ENCODE results near the gene RAB8A.

Gene RAB8A

DNA sequence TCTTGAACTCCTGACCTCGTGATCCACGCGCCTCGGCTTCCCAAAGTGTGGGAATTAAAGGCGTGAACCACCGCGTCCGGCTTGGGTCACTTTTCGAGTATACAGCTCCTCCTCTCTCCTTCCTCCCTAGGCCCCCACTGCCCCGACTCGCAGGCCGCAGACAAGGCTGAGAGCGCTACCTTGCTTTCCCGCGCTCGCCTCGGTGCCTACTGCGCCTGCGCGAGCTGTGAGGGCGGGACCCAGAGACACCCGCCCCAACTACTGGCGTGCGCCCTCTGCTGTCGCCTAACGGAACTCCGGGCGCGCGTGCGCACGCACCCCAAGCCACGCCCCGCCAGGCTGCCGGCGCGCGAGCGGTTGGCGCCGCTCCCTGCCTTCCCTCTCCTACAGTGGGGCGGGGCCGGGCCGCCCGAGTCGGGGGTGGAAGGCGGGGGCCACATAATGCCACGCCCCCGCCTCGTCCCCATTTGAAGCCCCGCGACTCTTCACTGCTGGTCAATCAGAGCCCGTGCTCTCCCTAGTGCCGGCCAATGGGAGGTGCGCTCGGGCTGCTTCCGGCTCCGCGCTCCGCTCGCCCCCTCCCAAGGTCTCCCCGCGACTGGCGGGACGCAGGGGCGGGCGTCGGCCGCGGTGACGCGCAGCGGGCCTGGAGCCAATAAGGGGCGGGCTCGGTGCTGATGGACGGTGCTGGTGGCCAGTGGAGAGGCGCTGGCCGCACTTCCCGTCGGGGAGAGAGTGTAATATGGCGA, at the start of gene RAB8A:
TSS of gene RAB8A (plus strand) at position 730 of the 749 bp plus-strand sequence. CDS start at position 743, 13 bp downstream.
- DNase-seq: peak; percentile 99

DNA sequence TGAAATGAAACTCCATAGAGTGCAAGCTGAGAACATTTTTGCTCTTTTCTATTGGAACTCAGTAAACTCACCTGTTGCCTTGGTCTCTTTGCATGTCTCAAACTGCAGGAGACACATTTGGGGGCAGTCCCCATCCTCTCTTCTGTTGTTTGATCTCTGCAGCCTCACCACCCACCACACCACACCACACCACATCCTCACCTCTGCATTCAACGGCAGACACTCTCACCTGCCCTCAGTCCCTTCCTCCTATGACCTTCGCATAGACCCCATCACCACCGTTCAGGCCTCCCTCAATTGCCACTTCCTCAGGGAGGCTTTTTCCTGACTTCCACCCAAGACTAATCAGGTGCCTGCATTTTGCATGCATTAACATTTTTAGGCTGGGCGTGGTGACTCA, 49.7 kb upstream of the RAB8A start:
- no peak for DNase-seq

DNA sequence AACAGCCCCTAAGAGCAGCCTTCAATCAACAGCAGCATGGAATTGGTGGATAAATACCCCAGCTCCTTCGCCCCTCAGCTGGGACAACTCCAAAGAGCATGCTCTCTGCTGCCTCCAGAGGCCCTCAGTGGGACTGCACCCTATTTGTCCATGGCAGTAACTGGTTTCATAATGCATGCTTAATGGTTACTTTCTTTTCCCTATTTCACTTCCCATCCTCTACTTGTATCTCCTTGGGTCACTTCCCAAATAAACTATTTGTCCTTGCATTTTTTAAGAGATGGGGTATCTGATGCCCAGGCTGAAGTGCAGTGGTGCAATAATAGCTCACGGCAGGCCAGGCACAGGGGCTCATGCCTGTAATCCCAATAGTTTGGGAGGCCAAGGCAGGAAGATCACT, 48.9 kb upstream of the RAB8A start:
- DNase-seq: peak; percentile 61

GRCh38 chr19:16064209-16064889, 47.3 kb upstream of the RAB8A start:
- no peak for DNase-seq

DNA sequence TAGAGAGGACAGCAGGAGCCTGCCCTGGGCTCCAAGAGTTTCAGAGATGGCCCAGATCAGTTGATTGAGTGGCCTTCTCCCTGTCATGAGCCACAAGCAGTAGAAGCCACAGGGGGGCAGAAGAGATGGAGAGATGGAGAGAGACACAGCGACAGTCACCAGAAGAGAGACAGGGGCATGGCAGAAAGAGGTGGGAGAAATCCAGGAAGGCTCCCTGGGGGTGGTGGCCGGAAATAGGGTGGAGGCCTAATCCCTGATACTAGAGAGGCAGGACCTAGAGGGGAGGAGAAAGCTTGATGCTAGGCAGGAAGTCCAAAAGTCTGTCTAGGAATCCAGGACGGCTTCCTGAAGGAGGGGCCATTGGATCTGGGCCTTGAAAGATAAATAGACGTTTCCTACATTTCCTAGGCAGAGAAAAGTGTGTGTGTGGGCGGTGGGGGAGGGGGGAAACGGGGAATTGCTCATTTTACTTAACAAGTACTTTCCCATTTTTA, 45.0 kb upstream of the RAB8A start:
- no peak for DNase-seq

- no peak for DNase-seq
Observed at GRCh38 chr19:16067205-16067938, 44.3 kb upstream of the RAB8A start.

DNA sequence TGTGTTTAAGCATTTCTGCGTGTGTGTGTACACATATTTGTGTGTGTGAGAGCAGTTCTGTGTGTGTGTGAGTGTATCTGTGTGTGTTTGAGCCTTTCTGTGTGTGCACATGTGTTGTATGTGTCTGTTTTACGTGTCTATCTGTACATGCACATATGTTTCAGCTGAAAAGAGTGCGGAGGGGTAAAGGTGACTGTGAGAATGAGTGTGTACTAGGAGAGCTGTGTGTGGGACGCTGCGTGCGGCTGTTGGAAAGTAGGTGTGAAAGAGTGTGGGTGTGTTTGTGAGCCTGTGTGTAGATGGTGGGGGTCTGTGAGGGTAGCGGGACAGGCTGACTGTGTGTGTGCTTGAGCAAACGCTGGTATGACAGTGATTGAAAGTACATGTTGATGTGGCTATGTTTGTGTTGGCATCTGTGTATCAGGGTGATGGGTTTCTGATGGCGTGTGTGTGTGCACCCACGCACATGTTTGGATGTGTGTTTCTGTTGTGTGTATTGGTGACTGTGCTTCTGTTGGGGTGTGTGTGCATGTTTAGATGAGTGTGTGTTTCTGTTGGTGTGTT, 42.9 kb upstream of the RAB8A start:
- DNase-seq: no peak

DNA sequence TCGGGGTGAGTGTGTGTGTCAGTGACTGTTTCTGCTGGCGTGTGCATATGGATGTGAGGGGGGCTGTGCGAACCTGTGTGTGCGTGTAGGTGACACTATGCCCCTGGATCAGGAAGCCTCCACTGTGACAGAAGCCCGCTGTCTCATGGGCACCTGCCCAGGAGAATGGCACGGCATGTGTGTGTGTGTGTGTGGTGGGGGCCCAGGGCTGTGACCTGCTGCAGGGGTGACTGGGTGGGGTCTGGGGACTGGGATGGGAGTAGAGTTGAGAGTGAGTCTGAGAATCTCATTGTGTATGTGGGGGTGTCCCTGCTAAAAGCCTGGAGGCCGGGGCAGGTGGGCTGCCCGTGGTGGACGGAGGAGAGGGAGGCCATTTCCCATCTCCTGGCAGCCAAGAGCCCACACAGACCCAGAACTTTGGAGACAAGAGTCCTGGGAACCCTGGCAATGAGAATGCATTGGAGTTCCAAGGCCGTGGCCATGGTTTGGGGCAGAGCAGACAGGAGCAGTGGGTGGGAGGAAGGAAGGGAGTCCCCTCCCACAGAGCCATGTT, 41.8 kb upstream of the RAB8A start:
- no peak for DNase-seq

- DNase-seq: no peak
Observed at GRCh38 chr19:16070366-16070990, 41.2 kb upstream of the RAB8A start.

- DNase-seq: no peak
Observed at GRCh38 chr19:16071072-16071691, 40.5 kb upstream of the RAB8A start.

DNA sequence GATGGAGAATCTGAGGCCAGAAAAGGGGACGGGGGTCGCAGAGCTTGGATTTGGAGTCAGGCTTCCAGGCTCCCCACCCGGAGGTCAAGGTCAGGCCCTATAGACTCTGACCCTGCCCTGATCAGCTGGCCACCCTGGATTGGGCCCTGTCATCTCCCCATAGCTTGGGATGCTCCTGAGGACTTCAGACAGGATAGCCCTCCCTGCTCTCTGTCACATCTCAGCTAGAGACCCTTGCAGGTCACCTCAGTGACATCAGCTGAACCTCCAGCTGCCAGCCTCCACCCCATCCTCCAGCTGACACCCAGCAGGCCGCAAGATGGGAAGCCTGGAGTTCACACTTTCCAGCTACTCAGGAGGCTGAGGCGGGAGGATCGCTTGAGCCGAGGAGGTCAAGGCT, 38.2 kb upstream of the RAB8A start:
- no peak for DNase-seq

DNA sequence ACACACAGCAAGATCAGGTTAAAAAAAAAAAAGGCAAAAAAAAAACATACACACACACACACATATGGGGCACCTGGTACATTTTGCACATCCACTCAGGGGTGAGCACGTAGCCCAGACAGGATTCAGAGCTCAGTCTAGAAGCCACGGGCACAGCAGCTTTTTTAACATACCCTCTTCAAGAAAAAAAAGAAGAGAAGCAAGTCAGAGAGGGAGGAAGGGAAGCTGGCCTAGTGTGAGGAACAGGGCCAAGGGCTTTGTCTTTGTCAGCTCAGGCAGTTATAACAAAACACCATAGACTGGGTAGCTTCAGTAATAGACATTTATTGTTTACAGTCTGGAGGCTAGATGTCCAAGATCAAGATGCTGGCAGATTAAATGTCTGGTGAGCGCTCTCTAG, 37.7 kb upstream of the RAB8A start:
- DNase-seq: no peak

DNA sequence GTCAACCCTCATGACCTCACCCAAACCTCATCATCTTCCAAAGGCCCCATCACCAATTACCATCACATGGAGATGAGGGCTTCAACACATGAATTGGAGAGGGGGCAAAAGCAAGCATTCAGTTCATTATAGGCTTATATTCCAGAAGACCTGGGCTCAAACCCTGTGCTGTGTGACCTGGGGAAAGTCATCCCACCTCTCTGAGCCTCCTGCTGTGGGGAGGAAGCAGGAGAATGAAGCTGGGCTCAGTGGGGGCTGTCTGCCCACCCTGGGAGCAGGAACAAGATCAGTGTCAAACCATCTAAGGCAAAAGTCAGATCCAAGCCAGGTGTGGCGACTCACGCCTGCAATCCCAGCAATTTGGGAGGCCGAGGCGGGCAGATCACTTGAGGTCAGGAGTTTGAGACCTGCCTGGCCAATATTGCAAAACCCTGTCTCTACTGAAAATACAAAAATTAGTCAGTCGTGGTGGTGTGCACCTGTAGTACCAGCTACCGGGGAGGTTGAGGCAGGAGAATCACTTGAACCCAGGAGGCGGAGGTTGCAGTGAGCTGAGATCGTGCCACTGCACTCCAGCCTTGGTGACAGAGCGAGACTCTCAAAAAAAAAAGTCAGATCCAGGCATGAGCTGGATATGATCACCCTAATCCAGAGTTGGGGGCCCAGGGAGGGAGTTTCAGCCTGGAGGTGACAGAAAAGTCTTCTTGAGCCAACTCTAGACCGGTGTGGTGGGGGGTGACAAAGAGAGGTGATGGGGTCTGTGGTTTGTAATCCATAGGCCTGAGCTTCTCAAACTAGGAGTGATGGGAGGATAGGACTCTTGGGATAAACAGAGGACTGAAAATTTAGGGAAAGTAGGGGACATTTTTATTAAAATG, 37.0 kb upstream of the RAB8A start:
- DNase-seq: no peak

GRCh38 chr19:16075430-16076153, 36.1 kb upstream of the RAB8A start:
- no peak for DNase-seq

GRCh38 chr19:16076154-16076957, 35.3 kb upstream of the RAB8A start, which contains the start of gene TPM4:
TSS of gene TPM4 (plus strand) at chr19:16076495. CDS start at chr19:16076566, 71 bp downstream.
- peak; percentile 92 for DNase-seq

DNA sequence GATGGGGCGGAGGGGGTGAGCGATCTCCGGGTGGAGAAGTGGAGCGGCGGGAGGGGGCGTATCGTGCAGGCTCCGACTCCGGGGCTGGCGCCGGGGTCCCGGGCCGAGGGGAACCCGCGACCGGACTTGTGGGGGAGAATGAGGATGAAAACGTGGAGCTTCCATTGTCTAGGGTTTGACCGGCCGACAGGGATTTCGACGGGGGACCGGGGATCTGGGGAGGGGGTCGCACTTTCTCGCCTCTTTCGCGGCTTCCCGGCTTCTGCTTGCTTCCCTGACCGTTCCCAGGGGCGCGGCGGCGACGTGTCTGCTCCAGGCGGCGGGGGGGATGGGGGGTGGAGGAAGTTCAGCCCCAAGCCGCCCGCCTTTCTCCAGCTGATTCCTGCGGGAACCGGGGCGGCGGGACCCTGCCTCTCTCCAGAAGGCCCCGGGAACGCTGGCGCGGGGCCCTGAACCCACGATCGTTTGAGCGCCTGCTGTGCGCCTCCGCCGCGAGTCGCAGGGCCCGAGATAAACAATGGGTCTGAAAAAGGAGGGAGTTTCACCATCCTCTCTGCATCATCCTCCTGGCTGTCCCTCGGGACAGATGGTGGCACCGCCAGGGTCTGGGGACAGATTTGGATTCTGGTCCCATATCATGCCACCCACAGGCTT, 34.6 kb upstream of the RAB8A start:
- DNase-seq: peak; percentile 85

- DNase-seq: no peak
Observed at GRCh38 chr19:16077984-16078758, 33.5 kb upstream of the RAB8A start.

All from eye (tissue), 1 donor.